ENCODE results near the gene PCYT2.

The PCYT2 gene

DNA sequence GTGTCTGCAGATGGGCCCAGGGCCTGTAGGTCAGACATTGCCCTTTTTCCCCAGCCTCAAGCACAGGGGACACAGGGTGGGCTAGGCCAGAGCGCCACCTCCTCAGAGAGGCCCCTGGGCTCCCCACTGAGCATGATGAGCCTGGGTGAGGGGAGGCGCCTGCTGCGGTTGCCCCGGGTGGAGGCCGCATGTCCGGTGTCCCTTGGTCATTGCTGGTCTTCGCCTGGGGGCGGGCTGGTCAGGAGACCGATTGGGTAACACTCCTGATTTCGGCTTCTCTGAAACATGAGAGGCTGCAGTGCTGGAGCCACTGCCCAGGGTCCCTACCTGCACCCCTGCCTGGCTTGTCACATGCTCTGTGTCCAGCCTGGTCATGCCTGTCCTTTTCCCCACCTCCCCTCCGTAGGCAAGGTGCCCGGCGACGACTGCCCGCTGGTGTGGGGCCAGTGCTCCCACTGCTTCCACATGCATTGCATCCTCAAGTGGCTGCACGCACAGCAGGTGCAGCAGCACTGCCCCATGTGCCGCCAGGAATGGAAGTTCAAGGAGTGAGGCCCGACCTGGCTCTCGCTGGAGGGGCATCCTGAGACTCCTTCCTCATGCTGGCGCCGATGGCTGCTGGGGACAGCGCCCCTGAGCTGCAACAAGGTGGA, 11.6 kb downstream of the PCYT2 start:
- DNase-seq (ENCODE audit: low read depth): no peak

DNA sequence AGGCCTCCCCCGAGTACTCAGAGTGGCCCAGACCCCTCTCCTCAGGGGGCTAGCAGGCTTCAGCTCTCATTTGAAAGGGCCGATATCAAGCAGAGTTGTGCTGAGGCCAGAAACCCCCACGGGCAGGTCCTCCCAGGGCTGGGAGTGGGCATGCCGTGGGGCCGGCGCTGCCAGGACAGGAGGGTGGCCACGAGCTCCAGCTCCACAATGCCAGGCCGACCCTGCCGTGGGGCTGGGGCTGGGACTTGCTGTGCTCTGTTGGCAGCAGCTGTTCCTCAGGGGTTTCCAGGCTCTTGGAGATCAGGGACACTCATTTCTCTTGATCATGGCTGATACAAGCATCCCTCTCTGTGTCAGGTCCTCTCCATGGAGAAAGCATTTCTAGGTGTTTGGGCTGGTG, 12.3 kb downstream of the PCYT2 start:
- DNase-seq (ENCODE audit: low read depth): no peak

DNA sequence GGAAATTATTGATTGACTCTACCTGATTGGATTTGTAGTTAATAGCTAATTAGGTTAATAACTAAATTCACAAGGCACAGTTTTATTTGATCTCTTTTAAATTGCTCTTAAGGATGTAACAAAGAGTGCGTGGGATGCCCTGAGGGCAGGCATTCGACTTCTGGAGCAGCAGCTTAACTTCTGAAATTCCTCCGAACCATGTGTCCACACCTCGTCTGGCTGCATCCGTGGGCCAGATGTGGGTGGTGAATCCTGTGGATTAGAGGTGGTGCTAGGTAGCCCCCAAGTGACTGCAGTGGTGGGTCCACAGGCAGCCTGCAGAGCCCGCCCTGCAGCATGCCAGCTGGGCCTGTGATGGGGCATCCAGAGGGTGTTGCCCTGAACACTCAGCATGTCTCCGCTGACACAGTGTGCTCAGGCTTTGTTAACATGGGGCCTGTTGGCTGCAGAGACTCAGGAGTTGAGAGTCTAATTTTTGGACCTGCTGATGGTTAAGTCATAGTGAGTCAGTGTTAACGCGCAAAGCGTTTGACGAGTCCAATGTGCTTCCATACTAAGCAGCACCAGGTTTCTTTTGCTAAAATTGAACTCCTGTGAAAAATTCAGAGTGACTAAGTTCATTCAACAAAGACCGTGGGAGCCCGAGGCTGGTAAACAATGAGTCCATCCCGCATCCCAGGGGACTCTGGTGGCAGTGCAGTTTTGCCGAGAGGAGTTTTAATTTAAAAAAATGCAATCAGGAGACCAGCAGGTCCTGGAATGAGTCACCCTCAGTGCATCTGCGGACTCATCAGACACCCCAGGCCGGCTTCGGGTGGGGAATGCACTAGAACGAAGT, 13.0 kb downstream of the PCYT2 start:
- DNase-seq (ENCODE audit: low read depth): peak; percentile 25

DNA sequence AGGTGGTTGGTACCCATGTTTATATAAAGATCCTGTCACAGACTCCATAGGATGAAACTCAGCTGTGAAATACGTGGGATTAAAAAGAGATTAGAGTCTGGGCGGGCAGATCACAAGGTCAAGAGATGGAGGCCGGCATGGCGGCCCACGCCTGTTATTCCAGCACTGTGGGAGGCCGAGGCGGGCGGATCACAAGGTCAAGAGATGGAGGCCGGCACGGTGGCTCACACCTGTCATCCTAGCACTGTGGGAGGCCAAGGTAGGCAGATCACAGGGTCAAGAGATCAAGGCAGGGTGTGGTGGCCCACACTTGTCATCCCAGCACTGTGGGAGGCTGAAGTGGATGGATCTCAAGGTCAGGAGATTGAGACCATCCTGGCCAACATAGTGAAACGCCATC, 15.8 kb downstream of the PCYT2 start:
- no peak for DNase-seq (ENCODE audit: low read depth)

DNA sequence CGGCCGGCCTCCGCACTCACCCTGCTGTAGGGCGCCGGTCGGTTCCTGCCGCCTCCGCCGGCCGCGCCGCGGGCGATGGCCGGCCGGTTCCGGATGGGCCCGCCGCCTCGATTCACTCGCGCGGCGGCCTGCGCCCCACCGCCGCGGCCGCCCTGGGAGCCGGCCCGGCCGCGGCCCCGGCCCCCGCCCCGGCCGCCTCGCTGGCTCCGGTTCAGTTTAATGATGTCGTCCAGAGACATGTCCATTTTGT, 20.0 kb downstream of the PCYT2 start:
- no peak for DNase-seq (ENCODE audit: low read depth)

DNA sequence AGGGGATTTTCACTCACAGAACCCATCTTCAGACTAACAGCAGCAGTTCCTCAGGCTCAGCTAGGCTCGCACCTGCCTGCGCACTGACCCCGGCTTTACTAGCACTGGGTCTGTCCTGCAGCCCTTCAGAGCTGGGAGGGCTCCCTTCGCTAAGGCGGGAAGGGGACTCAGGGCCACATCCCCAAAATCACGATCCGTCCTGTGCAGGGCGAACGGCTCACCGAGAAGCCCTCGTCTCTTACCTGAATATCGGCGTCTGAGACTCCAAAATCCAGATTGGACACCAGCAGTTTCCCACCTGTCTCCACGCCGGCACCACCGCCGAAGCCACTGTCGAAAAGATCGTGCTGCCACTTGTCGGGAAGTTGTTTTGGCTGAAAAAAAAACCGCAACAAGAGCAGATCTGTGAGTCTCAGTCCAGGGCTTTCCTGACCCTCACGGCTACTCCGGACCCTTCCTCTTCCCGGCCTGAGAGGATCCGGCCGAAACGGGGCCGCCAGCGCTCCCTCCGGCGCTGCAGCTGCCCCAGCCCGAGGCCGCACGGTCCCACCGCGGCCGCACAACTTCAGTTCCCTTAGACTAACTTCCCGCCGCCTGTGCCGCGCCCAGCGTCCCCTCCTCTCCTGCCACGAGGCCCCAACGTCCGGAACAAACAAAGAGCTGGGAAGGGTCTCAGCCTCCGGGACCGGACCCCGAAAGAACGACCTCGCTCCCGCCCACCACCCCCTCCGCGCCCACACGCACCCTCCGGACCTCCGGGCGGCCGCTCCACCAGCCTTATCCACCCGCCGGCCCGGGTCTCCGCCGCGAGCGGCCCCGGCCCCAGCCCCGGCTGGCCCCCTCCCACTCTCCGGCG, 20.5 kb downstream of the PCYT2 start:
- DNase-seq (ENCODE audit: low read depth): no peak

DNA sequence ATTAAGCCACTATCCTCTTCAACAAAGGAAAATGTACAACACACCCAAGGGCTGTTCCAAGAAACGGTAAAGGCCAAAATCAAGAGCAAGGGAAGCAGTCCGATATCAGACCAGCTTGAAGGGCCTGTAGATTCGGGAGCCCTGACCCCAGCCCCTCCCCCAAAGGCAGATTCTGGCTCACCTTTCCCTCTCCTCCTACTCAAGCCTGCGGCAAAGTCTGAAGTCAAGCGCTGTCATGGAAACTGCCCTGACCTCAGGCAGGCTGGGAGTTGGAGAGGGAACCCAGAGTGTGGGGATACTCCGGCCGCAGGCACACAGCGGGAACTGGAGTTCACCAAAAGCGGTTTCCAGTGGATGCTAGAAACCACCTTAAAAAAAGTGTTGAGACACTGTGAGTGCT, 21.6 kb downstream of the PCYT2 start:
- DNase-seq (ENCODE audit: low read depth): no peak

DNA sequence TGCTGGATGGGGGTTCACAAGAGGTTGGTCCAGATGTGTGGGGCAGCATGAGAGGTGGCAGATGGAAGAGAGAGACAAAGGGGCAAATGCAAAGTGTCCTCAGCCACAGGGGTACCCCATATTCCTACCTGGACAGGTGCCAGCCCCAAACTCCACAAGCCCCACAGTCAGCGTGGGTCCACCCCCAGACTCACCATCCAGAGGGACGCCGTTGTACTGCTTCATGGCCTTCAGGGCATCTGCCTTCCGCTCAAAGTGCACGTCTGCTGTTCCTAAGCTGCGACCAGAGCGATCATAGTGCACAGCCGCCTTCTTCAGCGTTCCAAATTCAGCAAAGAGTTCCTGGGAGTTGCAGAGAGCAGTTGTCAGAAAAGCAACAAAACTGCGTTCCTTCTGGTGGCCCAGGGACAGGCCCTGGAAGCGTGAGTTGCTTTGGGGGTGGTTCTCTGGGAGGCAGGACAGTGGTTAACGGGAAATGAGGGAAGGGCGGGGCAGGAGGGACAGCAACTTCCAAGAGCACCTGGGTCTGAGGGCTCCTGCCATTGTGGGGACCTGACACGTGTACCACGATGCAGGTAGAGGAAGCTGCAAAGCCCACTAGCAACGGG, 22.1 kb downstream of the PCYT2 start:
- no peak for DNase-seq (ENCODE audit: low read depth)

DNA sequence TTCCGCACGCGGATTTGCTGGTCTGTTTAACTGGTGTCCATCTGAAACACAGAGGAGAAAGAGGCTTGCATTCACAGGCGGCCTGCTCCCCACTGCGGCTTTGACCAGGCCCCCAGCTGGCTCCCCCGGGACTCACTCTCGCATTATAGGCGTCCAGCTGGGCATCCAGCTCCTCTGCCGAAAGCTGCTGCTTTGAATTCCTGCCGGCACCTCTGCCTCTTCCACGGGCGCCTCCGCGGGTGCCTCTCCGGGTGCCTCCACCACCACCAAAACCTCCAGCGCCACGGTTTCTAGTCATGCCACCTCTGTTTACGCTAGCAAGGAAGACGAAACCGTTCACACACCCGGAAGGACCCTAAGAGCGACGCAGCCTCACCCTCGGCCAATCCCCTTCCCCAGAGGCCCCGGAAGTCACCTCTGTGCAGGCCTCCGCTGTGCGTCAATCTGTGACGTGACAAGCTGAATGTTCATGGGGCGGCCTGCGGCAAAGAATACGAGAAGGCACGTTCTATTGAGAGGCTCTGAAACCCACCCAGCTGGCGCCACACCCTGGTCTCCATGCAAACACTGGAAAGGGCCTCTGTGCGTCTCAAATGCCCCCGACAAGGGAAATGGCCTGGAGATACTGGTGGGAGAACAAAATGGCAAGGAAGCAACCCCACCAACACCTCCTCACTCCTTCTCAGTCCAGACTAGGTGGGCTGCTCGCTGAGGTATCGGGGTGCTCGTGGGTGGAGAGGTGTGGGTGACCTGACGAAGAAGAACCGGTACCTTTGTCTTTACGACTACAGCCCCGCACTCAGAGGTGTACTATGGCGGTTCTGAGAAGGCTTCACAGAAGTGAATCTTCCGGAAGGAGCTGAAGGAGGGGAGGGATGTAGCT, 22.9 kb downstream of the PCYT2 start:
- no peak for DNase-seq (ENCODE audit: low read depth)

DNA sequence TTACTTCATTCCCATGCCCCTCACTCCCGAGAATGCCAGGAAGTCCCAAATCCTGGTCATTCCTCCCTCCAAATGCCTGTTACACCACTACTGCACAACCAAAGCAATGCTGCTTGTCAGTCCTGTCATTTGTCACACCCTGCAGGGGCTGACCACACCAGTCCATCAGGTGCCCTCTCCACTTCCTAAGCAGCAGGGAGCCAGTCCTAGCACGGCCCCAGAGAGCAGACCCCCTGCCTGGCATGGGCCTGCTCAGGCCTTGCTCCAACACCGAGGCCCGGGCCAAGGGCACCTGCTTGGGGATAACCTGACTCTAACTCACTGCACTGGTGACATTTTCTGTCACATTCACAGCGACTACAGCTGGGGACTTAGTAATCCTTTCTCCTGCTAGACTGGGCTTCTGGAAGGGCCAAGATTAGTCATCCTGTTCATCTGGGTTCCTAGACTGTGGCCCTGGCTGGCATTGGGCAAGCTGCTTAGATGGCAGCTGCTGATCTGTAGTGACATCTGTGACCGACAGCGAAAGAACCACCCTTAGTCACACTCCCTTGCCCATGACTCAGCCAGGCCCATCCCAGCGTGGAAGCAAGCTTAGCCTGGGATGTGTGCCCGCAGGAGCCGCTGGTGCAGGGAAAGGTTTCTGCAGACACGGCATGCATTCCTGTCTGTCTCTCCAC, 25.2 kb downstream of the PCYT2 start:
- no peak for DNase-seq (ENCODE audit: low read depth)

DNA sequence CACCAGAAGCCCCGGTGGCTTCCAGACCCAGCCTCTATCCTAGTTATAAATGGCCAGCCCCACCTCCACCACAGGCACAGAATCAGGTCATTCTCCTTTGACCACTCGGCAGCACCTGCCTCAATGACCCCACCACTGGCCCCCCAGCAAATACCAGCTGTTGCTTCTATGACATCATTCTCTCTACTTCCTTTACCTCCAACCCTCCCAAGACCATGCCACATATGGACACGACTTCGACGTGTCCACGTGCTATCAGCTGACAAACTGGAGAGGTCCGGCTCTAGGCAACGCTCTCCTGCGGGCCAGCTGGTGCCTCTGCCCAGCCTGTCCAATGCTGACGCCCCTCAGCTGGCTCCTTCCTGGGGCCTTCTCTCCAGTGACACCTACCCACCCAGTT, 25.7 kb downstream of the PCYT2 start:
- DNase-seq (ENCODE audit: low read depth): no peak

DNA sequence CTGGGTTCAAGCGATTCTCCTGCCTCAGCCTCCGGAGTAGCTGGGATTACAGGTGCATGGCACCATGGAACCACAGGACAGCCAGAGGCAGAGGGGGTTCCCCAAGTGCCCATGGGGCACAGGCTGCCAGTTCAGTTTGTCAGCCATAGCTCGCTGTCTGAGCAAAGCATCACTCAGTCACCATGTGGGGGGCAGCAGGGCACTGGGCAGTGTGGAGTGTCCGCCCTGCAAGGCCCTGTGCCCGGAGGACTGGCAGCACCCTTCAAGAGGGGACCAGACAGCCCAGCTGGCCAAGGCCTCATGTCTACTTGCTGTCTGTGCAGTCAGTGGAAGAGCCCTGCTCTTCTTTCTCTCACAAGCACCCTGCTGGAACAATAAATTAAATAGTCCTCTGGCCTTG, 26.2 kb downstream of the PCYT2 start:
- no peak for DNase-seq (ENCODE audit: low read depth)

DNA sequence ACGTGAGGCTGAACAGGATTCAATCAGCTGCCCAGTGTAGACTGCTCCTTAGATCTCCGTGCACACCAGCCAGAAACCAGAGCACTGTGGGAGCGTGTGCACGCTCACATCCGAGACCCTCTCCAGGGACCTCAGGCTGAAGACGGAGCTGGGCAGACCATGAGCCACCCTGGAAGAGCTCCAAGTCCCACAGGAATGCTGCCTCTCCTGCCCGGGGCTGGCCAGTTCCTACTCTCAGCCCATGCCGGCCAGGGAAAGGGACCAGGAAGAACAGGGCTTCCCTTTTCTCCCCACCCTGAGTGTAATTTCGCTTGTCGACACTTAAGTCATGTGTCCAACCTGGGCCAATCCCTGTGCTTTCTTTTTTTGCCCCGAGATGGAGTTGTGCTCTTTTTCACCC, 26.7 kb downstream of the PCYT2 start:
- no peak for DNase-seq (ENCODE audit: low read depth)

DNA sequence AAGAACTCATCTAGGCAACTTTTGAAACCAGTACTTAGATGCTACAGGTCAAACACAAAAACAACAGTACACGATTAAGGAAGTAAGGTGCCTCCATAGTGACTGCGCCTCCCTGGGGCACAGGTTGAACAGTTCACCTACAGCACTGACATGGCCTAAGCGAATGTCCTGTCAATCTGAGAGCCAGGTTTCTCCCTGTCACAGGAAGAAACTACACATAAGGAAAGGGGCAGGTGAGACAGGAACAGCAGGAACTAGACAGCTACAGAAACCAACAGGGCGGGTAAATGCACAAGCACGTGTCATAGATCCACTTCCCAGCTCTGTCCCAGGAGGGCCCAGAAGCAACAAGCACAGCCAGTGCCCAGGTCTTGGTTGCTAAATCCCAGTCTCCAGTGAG, 32.1 kb downstream of the PCYT2 start:
- no peak for DNase-seq (ENCODE audit: low read depth)

DNA sequence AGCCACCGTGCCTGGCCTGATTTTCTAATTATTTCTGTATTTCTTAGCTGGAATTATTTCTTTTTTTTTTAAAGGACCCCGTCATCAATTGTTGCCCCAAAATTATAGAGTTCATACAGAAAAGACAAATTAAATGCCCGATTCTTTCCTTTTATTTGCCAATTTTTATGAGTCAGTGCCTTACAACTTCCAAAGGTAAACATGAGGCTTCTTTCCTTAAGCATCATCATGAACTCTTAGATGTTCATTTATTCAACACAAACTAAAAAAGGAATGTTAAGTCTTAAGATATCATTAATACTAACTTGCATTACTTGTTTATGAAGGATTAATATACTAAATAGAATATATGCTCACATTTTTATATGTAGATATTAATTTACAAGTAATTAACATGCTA, 32.9 kb downstream of the PCYT2 start:
- no peak for DNase-seq (ENCODE audit: low read depth)

DNA sequence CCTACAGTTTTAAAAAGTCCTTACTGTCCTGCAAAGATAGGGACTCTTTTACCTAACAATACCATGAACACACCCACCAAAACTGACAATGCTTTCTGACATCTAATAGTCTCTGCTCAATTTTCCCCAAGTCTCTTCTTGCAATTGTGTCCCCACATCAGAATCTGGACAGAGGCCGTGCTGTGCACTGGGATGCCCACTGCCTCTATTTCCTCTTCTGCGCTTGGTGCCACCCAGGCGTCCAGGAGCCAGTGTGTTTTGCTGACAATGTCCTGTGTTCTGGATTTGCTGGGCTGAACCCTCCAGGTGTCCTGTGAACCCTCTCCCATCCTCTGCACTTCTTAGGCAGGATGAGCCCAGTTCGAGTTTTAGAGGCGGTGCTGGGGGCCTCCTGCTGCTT, 33.6 kb downstream of the PCYT2 start:
- DNase-seq (ENCODE audit: low read depth): no peak

DNA sequence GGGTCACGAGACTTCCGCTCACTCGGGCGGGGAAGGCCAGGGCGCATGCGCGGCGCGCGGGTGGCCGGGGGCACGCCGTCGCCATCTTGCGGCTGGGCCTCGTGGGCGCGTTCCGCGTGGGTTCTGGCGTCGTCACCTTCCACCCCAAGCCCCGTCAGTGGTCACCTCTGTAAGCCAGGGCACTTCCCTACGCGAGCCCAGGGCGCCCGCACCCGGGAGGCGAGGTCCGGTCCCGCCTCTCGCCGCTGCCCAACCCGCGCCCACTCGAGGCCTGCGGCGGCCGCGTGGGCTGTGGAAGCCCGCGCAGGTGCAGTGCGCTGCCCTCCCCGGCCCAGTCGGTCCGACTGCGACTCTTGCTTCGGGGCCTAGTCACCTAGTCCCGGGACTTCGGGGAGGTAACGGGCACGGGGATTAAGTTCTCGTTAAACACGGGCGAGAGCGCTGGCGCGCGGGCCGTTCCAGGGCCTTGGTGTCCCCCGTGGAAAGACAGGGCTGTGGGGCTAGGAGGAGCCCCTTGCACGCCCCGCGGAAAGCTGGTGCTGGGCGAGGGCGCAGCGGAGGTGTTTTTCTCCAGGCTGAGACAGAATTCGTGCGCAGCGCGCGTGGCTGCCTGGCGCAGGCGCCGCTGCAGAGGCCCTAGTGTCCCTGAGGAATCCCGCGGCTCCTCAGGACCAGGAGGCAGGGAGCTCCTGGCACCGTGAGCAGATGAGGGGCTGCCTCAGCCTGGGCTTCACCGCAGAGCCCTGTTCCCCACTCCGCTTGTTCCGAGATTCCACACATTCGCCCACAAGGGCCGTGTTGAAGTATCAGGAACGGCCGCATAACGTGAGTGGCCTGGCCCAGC, 39.6 kb downstream of the PCYT2 start:
- DNase-seq (ENCODE audit: low read depth): peak; percentile 69

DNA sequence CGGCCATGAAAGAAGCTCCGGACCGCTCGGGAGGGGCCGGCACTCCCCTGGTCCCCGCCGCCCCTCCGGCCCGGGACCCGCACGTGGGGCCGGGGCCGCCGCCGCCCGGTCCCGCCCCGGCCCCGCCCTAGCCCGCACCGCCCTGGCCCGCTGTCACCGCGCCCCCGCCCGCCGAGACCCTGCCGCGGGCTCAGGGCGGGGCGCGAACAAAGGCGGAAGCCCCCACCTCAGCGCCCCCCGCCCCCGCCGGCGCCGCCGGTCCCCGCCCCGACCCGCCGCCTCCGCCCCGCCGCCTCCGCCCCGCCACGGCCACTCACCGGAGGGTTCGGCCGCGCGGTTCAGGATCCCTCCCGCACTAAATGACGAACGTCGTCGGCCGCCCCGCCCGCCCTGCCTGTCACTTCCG, 40.2 kb downstream of the PCYT2 start, which contains the start of gene ARHGDIA:
Gene ARHGDIA (minus strand): TSS at position 357 of the 406 bp plus-strand sequence. CDS start 1,407 bp downstream, outside the sequence.
- no peak for DNase-seq (ENCODE audit: low read depth)

DNA sequence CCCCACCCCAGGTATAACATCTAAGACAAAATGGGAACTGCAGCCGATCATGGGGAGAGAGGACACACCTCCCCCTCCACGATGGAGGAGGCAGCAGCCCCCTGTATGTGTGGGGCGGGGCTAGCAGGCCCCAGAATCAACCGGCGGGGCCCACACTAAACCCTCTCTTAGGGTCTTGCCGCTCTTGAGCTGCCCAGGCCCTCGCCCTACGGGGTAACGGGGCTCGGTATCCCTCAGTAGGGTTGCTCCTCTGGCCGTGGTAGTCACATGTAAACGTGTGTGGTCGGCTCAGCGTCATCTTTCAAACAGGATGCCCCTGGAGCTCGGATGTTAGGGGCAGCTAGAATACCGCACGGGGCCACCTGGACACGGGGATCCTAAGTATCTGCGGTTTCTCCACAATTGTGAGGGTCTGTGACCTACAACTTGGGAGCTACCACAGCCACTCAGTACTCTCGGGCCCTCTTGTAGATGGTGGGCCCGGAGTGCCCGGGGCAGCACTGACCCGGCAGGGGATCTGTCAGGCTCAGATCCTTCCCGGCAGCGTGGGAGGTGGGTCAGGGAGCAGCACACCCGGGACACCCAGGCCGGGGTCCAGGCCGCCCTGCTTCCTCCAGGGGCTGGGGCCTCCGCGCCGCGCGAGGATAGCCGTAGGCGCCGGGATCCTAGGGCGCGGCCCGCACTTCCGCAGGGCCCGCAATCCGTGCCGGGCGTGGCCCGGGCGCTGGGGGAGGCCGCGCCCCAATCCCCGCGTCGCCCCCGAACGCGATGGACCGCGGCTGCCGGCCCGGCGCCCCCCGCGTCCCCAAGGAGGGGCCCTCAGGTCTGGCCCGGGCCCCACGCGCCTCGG, 40.8 kb downstream of the PCYT2 start:
- peak; percentile 54 for DNase-seq (ENCODE audit: low read depth)

All from amniotic epithelial cell (primary cell).